ENCODE results near the gene DPP7.

Gene DPP7

DNA sequence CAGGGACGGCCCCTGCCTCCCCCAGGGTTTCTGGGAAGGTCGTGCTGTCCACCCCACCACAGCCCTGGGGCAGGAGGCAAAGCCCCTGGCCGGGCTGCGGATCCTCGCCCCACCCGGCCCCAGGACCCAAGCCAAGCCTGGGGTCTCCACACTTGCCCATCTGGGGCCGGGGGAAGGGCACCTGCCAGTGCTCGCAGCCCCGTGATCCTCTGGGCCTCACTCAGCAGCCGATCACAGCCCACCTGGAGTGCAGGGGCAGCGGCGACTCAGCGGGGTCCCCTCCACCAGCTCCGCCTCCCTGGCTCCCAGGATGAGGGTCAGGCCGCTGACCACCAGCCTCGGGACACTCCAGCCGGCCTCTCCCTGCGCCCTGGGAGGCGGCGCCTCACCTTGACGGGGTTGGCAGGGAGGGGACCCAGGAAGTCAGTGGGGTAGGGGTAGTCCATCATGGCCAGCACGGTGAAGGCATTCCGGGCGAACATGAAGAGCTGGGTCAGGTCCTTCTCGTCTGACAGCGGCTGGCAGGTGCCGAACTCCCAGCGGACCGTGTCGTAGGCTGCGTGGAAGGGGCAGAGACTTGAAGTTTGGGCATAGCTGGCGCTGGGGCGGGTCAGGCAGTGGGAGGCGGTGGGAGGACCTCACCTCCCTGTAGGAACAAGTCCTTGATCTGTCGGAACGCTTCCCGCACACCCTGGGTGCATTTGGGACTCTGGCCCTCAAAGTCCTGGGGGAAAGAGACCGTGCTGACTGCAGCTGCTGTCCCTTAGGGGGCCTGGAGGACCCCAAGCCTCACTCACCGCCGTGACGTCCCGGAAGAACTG, 1.8 kb downstream of the DPP7 start:
- DNase-seq (ENCODE audit: low read depth): no peak

GRCh38 chr9:137111788-137112563, 2.6 kb downstream of the DPP7 start:
- DNase-seq (ENCODE audit: low read depth): no peak
- no peak overlapping the region for H3K4me3 ChIP-seq (ENCODE audit: low read depth, low read length)
- TF ChIP-seq, protein P1, sequence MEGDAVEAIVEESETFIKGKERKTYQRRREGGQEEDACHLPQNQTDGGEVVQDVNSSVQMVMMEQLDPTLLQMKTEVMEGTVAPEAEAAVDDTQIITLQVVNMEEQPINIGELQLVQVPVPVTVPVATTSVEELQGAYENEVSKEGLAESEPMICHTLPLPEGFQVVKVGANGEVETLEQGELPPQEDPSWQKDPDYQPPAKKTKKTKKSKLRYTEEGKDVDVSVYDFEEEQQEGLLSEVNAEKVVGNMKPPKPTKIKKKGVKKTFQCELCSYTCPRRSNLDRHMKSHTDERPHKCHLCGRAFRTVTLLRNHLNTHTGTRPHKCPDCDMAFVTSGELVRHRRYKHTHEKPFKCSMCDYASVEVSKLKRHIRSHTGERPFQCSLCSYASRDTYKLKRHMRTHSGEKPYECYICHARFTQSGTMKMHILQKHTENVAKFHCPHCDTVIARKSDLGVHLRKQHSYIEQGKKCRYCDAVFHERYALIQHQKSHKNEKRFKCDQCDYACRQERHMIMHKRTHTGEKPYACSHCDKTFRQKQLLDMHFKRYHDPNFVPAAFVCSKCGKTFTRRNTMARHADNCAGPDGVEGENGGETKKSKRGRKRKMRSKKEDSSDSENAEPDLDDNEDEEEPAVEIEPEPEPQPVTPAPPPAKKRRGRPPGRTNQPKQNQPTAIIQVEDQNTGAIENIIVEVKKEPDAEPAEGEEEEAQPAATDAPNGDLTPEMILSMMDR (IDR thresholded peaks at IDR 0.05; ENCODE audit: control insufficient read depth, extremely low read depth, insufficient read depth): no peak

More for the DNA sequence above, 1.8 kb downstream of the DPP7 start:
- TF ChIP-seq, protein P1 (IDR thresholded peaks at IDR 0.05; ENCODE audit: control insufficient read depth, extremely low read depth, insufficient read depth): no peak
- H3K4me3 ChIP-seq (ENCODE audit: low read depth, low read length): no peak overlapping the region; the same call in 1 of the 2 replicates

- no peak overlapping the region for H3K4me3 ChIP-seq (ENCODE audit: low read depth, low read length)
- TF ChIP-seq, protein P1 (IDR thresholded peaks at IDR 0.05; ENCODE audit: control insufficient read depth, extremely low read depth, insufficient read depth): no peak
- DNase-seq (ENCODE audit: low read depth): no peak
Measured at GRCh38 chr9:137110911-137111787, 3.4 kb downstream of the DPP7 start.

DNA sequence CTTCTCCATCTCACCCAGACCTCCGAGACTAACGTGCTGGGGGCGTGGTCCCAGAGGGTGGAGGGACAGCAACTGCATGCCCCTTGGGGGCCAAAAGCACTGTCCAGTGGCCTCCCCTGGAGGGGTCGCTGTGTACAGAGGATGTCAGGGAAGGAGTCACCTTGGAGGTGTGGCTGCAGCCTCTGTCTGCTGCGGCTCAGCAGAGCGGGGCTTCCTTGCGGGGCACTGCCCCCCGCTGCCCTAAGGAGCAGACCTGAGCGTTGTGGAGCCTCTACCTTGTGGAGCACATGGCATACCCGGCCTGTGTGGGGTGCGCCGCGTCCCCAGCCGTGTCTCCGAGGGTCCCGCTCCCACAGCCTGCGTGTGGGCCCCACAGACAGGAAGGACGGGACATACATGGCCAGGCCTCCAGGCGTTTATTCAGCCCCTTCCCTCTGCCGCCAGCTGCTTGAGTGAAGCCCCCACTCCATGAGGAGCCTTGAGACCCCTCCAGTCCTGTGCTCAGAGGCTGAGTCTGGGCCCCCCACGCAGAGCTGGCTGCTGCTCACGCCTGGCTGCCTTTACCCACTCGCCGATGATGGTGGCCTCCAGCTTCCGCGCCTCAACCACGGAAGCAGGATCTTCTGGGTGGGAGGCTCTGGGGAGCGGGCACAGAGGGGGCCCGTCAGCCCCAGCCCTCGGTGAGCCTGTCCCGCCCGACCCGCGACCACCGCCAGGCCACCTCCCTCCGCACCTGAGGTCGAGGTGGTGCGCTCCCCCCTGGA, 4.2 kb downstream of the DPP7 start:
- no peak for DNase-seq (ENCODE audit: low read depth)
- H3K4me3 ChIP-seq (ENCODE audit: low read depth, low read length): no peak overlapping the region
- TF ChIP-seq, protein P1 (IDR thresholded peaks at IDR 0.05; ENCODE audit: control insufficient read depth, extremely low read depth, insufficient read depth): no peak

- TF ChIP-seq, protein P1 (IDR thresholded peaks at IDR 0.05; ENCODE audit: control insufficient read depth, extremely low read depth, insufficient read depth): no peak
- no peak for DNase-seq (ENCODE audit: low read depth)
- H3K4me3 ChIP-seq (ENCODE audit: low read depth, low read length): no peak overlapping the region
Measured at GRCh38 chr9:137109250-137110146, 5.0 kb downstream of the DPP7 start.
